Esophagus squamous epithelium (tissue), 5 donors: ENCODE measurements around the gene OTOG. TPM values are rescaled to one million over a fixed set of nuclear protein-coding genes. Genes with fewer than 3 reads are reported as not detected.

Experiments used
- DNase-seq: peaks from one replicate; lab custom pipeline; 2025; lab: John Stamatoyannopoulos, UW
- H3K27ac ChIP-seq, 4 donors: fragments of 200-600 bp; sonication (generic); one replicate each; pipeline ENCODE4 v1.5.1; 2016 to 2019; ENCODE audit warnings: mild to moderate bottlenecking in 1 of 4
- H3K27me3 ChIP-seq, 4 donors: fragments of 200-600 bp; sonication (generic); 1 replicate in 3 of 4; 2 replicates in 1 of 4; pipeline versions ENCODE4 v1.5.1 to v1.6.0; 2017 to 2021; ENCODE audit warnings: antibody characterized with exemption in 1 of 4
- H3K36me3 ChIP-seq, 3 donors: fragments of 200-600 bp; sonication (generic); one replicate each; pipeline ENCODE4 v1.5.1; 2016 to 2019
- H3K4me1 ChIP-seq, 3 donors: fragments of 200-600 bp; sonication (generic); one replicate each; pipeline ENCODE4 v1.5.1; 2017 to 2019
- H3K4me3 ChIP-seq, 4 donors: fragments of 200-600 bp; sonication (generic); 1 replicate in 3 of 4; 2 replicates in 1 of 4; pipeline ENCODE4 v1.5.1; 2016 to 2019; ENCODE audit warnings: mild to moderate bottlenecking in 2 of 4, moderate library complexity in 1 of 4
- H3K9me3 ChIP-seq, 3 donors: fragments of 200-600 bp; sonication (generic); one replicate each; pipeline ENCODE4 v1.5.1; 2016 to 2019
- POLR2A ChIP-seq, 4 donors: fragments of 450-650 bp; IDR thresholded peaks; one replicate each; pipeline ENCODE4 v1.6.1; 2017; ENCODE audit warnings: antibody characterized with exemption in 4 of 4, mild to moderate bottlenecking in 4 of 4, moderate library complexity in 3 of 4
- WGBS, 2 donors: methylation state at CpG; one replicate each; pipeline ENCODE4 v1.1.5; 2018; 5-methylcytosine and 5-hydroxymethylcytosine counted together
- intact Hi-C: fragments of 100-400 bp; cut with DNase I; formaldehyde crosslinking; loops from one replicate; pipeline ENCODE4 v1.15.0; 2022
- total RNA-seq, 4 donors: library from RNA; depleted of rRNA; stranded (reverse); fragments of >200 nt; gene quantifications; one replicate each; pipeline ENCODE4 v1.1.0, GENCODE V29; 2016
- TF ChIP-seq, protein P1 (sequence below), 6 experiments: fragments of 450-650 bp in 4 of 6; fragments of 200-600 bp in 2 of 6; sonication (generic) in 2 of 6; IDR thresholded peaks; one replicate each; pipeline ENCODE4 v1.5.1; 2016 to 2019; ENCODE audit warnings: antibody characterized with exemption in 6 of 6, mild to moderate bottlenecking in 4 of 6, moderate library complexity in 4 of 6
- donor health status: DM: yes; HTN: yes; CAD: no.

The OTOG gene
- total RNA-seq, 4 donors from 2014 or later: not detected

- intact Hi-C loops: loop anchor here (5.0 kb wide), 1 partner anchor 378 kb away; no protein-coding TSS in a partner anchor
- no peak overlapping the region for H3K27ac ChIP-seq
- no peaks in the 10 kb centered on the region for H3K36me3 ChIP-seq
- WGBS, 2 donors: 31 to 41% methylated on average over 8 to 14 of the region's 17 CpGs
- H3K4me1 ChIP-seq: no peaks in the 10 kb centered on the region
- no peaks in the 10 kb centered on the region for H3K9me3 ChIP-seq
- DNase-seq: no peak
- no peak overlapping the region for H3K4me3 ChIP-seq
- TF ChIP-seq, protein P1, sequence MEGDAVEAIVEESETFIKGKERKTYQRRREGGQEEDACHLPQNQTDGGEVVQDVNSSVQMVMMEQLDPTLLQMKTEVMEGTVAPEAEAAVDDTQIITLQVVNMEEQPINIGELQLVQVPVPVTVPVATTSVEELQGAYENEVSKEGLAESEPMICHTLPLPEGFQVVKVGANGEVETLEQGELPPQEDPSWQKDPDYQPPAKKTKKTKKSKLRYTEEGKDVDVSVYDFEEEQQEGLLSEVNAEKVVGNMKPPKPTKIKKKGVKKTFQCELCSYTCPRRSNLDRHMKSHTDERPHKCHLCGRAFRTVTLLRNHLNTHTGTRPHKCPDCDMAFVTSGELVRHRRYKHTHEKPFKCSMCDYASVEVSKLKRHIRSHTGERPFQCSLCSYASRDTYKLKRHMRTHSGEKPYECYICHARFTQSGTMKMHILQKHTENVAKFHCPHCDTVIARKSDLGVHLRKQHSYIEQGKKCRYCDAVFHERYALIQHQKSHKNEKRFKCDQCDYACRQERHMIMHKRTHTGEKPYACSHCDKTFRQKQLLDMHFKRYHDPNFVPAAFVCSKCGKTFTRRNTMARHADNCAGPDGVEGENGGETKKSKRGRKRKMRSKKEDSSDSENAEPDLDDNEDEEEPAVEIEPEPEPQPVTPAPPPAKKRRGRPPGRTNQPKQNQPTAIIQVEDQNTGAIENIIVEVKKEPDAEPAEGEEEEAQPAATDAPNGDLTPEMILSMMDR (IDR thresholded peaks at IDR 0.05): peak; percentile 70 to 91 (median 80)
- no peak for TF ChIP-seq POLR2A (IDR thresholded peaks at IDR 0.05)
- H3K27me3 ChIP-seq: peaks cover 0 to 42% (median 0%) of the 10 kb centered on the region in 4 donors
Observed at GRCh38 chr11:17598700-17599459, 51.8 kb downstream of the OTOG start.

GRCh38 chr11:17599460-17599925 lies 52.4 kb downstream of the OTOG start:
- no peak overlapping the region for H3K4me3 ChIP-seq
- DNase-seq: no peak
- TF ChIP-seq, protein P1 (IDR thresholded peaks at IDR 0.05): no peak
- TF ChIP-seq POLR2A (IDR thresholded peaks at IDR 0.05): no peak
- no peaks in the 10 kb centered on the region for H3K36me3 ChIP-seq
- intact Hi-C loops: loop anchor here (5.0 kb wide), 1 partner anchor 378 kb away; no protein-coding TSS in a partner anchor
- H3K4me1 ChIP-seq: no peaks in the 10 kb centered on the region
- H3K27me3 ChIP-seq: peaks cover 0 to 36% (median 0%) of the 10 kb centered on the region in 4 donors
- 27 to 37% methylated on average over 2 to 3 of the region's 10 CpGs for WGBS, 2 donors
- H3K27ac ChIP-seq: no peak overlapping the region
- no peaks in the 10 kb centered on the region for H3K9me3 ChIP-seq

DNA sequence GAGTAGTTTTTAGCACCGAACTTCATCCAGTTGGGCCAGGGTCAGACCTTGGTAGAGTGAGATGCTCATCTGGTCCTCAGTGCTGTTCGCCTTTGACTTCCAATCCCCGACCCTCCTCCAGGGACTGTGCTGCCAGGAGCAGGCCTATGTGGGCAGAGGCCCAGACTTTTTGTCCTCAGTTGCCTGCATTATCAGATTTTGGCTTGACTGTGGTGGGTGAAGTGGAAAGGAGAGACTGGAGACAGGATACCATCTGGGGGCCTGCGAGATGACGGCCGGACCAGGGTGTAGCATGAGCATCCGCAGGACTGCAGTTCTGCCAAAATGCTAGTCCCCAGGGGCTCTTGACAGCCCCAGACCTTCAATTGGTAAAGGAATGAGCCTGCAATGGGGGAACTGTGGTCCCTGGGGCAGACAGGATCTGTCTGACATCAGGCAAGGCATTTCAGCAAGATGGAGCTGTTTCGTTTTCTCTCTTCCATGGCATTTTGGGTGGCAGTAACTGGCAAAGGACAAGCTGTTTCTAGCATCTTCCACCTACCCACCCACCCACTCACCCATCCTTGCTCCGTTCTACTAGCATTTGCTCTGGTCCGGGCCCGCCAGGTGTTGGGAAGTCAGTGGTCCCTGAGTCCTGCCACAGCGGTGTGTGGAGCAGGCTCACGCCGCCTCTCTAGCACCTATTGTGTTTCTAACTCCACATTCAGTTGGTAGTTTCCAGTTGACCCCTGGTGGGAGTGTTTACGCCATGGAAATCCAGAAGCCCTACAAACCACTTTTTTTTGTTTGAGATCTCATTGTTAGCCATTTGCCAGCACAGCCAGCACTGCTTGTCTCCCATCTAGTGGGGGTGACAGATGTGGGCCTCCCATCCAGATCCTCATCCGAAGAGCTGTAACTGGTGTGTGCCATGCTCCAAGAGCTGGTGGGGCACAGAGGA lies 53.5 kb downstream of the OTOG start:
- Histone ChIP-seq H3K4me1 (no peaks in the 10 kb centered on the region), H3K27ac (no peak overlapping the region), H3K36me3 (no peaks in the 10 kb centered on the region), H3K4me3 (no peak overlapping the region), H3K9me3 (no peaks in the 10 kb centered on the region), H3K27me3 (peaks cover 0 to 27% (median 0%) of the 10 kb centered on the region in 4 donors)
- TF ChIP-seq, protein P1 (IDR thresholded peaks at IDR 0.05): no peak
- TF ChIP-seq POLR2A (IDR thresholded peaks at IDR 0.05): no peak
- intact Hi-C loops: loop anchor here (10.0 kb wide), 1 partner anchor 124 kb away; no protein-coding TSS in a partner anchor
- 80 to 85% methylated on average over 8 to 12 of the region's 16 CpGs for WGBS, 2 donors
- DNase-seq: no peak

DNA sequence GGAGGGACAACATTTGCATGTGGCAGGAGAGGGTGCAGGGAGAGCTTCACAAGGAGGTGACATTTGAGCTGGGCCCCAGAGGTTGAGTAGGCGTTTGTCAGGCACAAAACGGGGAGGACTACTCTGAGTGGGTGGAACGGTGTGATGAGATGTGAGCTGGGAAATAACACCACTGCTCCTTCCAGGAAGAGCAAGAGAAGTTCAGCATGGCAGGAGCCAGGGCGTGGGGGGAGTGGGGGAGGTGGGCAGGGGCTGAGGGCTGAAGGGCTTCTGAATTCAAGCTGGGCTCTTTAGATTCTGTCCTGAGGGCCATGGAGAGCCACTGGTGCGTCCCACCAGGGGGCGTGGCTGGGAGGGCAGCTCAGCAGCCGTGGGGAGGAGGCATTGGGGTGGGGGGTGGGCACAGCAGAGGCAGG lies 54.2 kb downstream of the OTOG start:
- Histone ChIP-seq H3K36me3 (no peaks in the 10 kb centered on the region), H3K4me1 (no peaks in the 10 kb centered on the region), H3K27ac (no peak overlapping the region), H3K4me3 (no peak overlapping the region), H3K9me3 (no peaks in the 10 kb centered on the region), H3K27me3 (peaks cover 0 to 23% (median 0%) of the 10 kb centered on the region in 4 donors)
- WGBS, 2 donors: 18 to 70% methylated on average over 3 to 6 of the region's 7 CpGs
- intact Hi-C loops: loop anchor here (10.0 kb wide), 1 partner anchor 124 kb away; no protein-coding TSS in a partner anchor
- no peak for DNase-seq
- no peak for TF ChIP-seq POLR2A (IDR thresholded peaks at IDR 0.05)
- TF ChIP-seq, protein P1 (IDR thresholded peaks at IDR 0.05): no peak
